Panc1 (cell line): Measurements from ENCODE around the gene PNO1. TPM values are rescaled to one million over a fixed set of nuclear protein-coding genes. Genes with fewer than 3 reads are reported as not detected.

Experiments used
- ATAC-seq: fragments of 200-7000 bp; cut with Tn5 transposase; 2 replicates; pipeline ENCODE4 v1.9.1; 2020; ENCODE audit warnings: mild to moderate bottlenecking, moderate library complexity
- BruUV-seq: library from RNA; stranded (reverse); fragments of 400-500 nt; replicated peaks from 2 replicates; lab custom pipeline; 2021; lab: Mats Ljungman, UMichigan
- CTCF ChIA-PET: fragments of 300-600 bp; sonication (Branson Sonifier 250); formaldehyde crosslinking; loops from one replicate; lab custom pipeline; 2022; ENCODE audit warnings: antibody characterized with exemption; lab: Charles Lee
- POLR2A ChIA-PET: fragments of 300-600 bp; sonication (Branson Sonifier 250); formaldehyde crosslinking; loops from one replicate; lab custom pipeline; 2022; ENCODE audit warnings: antibody characterized with exemption; lab: Charles Lee
- DNase-seq: peaks from one replicate; pipeline ENCODE4 v3.0.0-alpha.2; 2010; ENCODE audit warnings: low read depth, low spot score
- H3K27ac ChIP-seq: 2 replicates; pipeline ENCODE4 v1.5.1; 2011; ENCODE audit warnings: mild to moderate bottlenecking, low read length, inconsistent platforms
- H3K27me3 ChIP-seq: fragments of 200-500 bp; sonication (Bioruptor generic); 2 replicates; pipeline ENCODE4 v1.6.0; 2014; ENCODE audit warnings: low read length, inconsistent platforms; ENCODE audit not compliant: control insufficient read depth, insufficient read depth
- H3K36me3 ChIP-seq: fragments of 200-500 bp; sonication (Bioruptor generic); 2 replicates; pipeline ENCODE4 v1.5.1; 2014; ENCODE audit warnings: inconsistent platforms, mild to moderate bottlenecking, low read length, moderate library complexity; ENCODE audit not compliant: control insufficient read depth, insufficient read depth
- H3K4me1 ChIP-seq: 2 replicates; pipeline ENCODE4 v1.5.1; 2011; ENCODE audit warnings: inconsistent platforms, mild to moderate bottlenecking, low read length, moderate library complexity; ENCODE audit not compliant: control insufficient read depth, insufficient read depth
- H3K4me3 ChIP-seq, 2 experiments: 2 replicates each; pipeline ENCODE4 v1.5.1; 2011 to 2012; ENCODE audit warnings: low read depth in 2 of 2, low read length in 2 of 2, mild to moderate bottlenecking in 2 of 2, inconsistent platforms in 1 of 2, moderate library complexity in 1 of 2
- H3K9me3 ChIP-seq: fragments of 200-500 bp; sonication (Bioruptor generic); 2 replicates; pipeline ENCODE4 v1.5.1; 2014; ENCODE audit warnings: low read depth, mild to moderate bottlenecking, inconsistent platforms, low read length, moderate library complexity; ENCODE audit not compliant: control insufficient read depth, insufficient read depth
- POLR2AphosphoS5 ChIP-seq: IDR thresholded peaks from 2 replicates; pipeline ENCODE4 v1.6.1; 2012; ENCODE audit warnings: mild to moderate bottlenecking, low read depth, low read length, moderate library complexity
- SIN3A ChIP-seq: IDR thresholded peaks from 2 replicates; pipeline ENCODE4 v1.6.1; 2012; ENCODE audit warnings: low read depth, mild to moderate bottlenecking, low read length, moderate library complexity, borderline replicate concordance; ENCODE audit not compliant: insufficient read depth
- TCF7L2 ChIP-seq: IDR thresholded peaks from 2 replicates; pipeline ENCODE4 v1.6.1; 2011; ENCODE audit warnings: mild to moderate bottlenecking, low read depth, low read length, inconsistent platforms
- in situ Hi-C: cut with HindIII; loops from 2 replicates; pipeline ENCODE4 v1.10.0; 2016; ENCODE audit warnings: low sequenced_read_pairs, low pct_unique_long_range_greater_than_20kb
- intact Hi-C: fragments of 100-400 bp; cut with micrococcal nuclease; formaldehyde crosslinking; loops from one replicate; pipeline ENCODE4 v1.10.0; 2022; ENCODE audit not compliant: unreplicated experiment
- total RNA-seq: library from RNA; stranded (reverse); gene quantifications from one replicate; pipeline ENCODE4 v1.2.1, GENCODE V29; 2021; ENCODE audit not compliant: unreplicated experiment
- TF ChIP-seq, protein P1 (sequence below): fragments of 450-650 bp; IDR thresholded peaks from 2 replicates; pipeline ENCODE4 v1.5.1; 2017; ENCODE audit warnings: mild to moderate bottlenecking
- TF ChIP-seq, protein P2 (sequence below), 2 experiments: IDR thresholded peaks; 2 replicates each; pipeline ENCODE4 v1.6.1; 2011 to 2012; ENCODE audit warnings: low read depth in 2 of 2, control low read depth in 1 of 2, low read length in 1 of 2, mild to moderate bottlenecking in 1 of 2, moderate library complexity in 1 of 2; ENCODE audit not compliant: insufficient read depth in 1 of 2

Gene PNO1
- total RNA-seq, 1 experiment from 2014 or later = 37.7 TPM

DNA sequence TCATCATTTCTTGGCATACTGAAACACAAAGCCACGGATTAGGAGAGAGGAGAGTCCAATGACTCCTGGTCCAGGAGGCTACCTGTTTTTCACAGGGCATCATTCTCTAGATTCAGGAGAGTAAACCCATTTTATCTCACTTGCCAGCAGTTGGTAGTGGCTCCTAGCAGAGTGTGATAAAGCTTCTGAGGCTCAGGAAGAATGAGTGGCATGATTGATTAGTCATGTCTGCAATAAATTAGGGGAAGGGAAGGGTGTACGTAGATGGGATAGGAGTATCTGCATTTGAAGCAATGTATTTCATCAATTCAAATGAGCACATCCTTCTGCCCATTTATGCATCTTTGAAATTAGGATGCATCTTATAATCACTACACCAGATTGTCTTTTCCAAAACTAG lies 31.1 kb upstream of the PNO1 start:
- intact Hi-C loops (no loop called here), in situ Hi-C loops (no loop called here)
- no TSS peak for BruUV-seq
- Histone ChIP-seq H3K27me3 (no peaks in the 10 kb centered on the region), H3K9me3 (no peaks in the 10 kb centered on the region), H3K4me1 (no peaks in the 10 kb centered on the region), H3K27ac (no peak overlapping the region), H3K4me3 (no peak overlapping the region), H3K36me3 (no peaks in the 10 kb centered on the region)
- no peak for ATAC-seq
- ChIA-PET CTCF (no interaction called here), POLR2A (no interaction called here)
- no peak for DNase-seq
- TF ChIP-seq, protein P1, sequence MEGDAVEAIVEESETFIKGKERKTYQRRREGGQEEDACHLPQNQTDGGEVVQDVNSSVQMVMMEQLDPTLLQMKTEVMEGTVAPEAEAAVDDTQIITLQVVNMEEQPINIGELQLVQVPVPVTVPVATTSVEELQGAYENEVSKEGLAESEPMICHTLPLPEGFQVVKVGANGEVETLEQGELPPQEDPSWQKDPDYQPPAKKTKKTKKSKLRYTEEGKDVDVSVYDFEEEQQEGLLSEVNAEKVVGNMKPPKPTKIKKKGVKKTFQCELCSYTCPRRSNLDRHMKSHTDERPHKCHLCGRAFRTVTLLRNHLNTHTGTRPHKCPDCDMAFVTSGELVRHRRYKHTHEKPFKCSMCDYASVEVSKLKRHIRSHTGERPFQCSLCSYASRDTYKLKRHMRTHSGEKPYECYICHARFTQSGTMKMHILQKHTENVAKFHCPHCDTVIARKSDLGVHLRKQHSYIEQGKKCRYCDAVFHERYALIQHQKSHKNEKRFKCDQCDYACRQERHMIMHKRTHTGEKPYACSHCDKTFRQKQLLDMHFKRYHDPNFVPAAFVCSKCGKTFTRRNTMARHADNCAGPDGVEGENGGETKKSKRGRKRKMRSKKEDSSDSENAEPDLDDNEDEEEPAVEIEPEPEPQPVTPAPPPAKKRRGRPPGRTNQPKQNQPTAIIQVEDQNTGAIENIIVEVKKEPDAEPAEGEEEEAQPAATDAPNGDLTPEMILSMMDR = no peak
- TF ChIP-seq, protein P2, sequence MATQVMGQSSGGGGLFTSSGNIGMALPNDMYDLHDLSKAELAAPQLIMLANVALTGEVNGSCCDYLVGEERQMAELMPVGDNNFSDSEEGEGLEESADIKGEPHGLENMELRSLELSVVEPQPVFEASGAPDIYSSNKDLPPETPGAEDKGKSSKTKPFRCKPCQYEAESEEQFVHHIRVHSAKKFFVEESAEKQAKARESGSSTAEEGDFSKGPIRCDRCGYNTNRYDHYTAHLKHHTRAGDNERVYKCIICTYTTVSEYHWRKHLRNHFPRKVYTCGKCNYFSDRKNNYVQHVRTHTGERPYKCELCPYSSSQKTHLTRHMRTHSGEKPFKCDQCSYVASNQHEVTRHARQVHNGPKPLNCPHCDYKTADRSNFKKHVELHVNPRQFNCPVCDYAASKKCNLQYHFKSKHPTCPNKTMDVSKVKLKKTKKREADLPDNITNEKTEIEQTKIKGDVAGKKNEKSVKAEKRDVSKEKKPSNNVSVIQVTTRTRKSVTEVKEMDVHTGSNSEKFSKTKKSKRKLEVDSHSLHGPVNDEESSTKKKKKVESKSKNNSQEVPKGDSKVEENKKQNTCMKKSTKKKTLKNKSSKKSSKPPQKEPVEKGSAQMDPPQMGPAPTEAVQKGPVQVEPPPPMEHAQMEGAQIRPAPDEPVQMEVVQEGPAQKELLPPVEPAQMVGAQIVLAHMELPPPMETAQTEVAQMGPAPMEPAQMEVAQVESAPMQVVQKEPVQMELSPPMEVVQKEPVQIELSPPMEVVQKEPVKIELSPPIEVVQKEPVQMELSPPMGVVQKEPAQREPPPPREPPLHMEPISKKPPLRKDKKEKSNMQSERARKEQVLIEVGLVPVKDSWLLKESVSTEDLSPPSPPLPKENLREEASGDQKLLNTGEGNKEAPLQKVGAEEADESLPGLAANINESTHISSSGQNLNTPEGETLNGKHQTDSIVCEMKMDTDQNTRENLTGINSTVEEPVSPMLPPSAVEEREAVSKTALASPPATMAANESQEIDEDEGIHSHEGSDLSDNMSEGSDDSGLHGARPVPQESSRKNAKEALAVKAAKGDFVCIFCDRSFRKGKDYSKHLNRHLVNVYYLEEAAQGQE (IDR thresholded peaks at IDR 0.05; ENCODE audit: insufficient read depth in 1 of 2, low read depth in 2 of 2, low read length in 1 of 2) = no peak
- TF ChIP-seq TCF7L2 (no peak), POLR2AphosphoS5 (no peak), SIN3A (no peak)

DNA sequence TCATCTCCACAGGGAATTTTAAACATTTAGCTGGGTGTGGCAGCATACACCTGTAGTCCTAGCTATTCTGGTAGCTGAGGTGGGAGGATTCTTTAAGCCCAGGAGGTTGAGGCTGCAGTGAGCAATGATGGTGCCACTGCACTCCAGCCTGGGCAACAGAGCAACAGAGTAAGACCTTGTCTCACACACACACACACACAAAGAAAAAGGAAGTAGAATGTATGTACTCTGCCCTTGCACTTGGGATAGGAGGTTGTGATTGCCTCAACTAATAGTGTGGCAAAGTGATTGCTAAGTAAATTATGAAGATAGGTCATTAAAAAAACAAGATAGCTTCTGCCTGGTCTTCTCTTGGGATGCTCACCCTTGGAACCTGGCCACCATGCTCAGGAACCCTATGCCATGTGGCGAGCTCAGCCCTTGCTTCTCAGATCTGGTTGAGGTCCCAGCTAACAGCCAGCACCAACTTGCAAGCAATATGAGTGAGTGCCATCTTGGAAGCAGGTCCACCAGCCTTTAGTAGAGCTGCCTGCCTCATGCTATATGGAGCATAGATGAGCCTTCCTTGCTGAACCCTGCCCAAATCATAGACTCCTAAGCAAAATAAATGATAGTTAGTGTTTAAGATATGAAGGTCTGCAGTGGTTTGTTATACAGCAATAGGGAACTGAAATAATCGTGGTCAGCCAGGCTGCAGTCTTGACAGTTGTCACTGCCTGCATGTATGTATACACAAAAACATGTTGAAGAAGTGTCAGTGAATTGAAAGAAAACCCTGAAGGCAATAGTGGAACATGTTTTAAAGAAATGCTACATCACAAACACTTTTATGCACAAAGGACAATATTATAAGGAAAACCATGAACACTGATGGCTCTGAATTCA lies 30.1 kb upstream of the PNO1 start:
- BruUV-seq = no TSS peak

More for the DNA sequence above, 30.1 kb upstream of the PNO1 start:
- in situ Hi-C loops (no loop called here), intact Hi-C loops (no loop called here)
- Histone ChIP-seq H3K4me1 (no peaks in the 10 kb centered on the region), H3K4me3 (no peak overlapping the region), H3K27me3 (no peaks in the 10 kb centered on the region), H3K9me3 (no peaks in the 10 kb centered on the region), H3K27ac (no peak overlapping the region), H3K36me3 (no peaks in the 10 kb centered on the region)
- ChIA-PET POLR2A (no interaction called here), CTCF (no interaction called here)
- DNase-seq = no peak
- TF ChIP-seq, protein P1 = no peak
- TF ChIP-seq SIN3A = no peak
- TF ChIP-seq POLR2AphosphoS5 = no peak
- no peak for TF ChIP-seq TCF7L2
- TF ChIP-seq, protein P2 (IDR thresholded peaks at IDR 0.05; ENCODE audit: insufficient read depth in 1 of 2, low read depth in 2 of 2, low read length in 1 of 2) = no peak
- no peak for ATAC-seq
